ENCODE data around the gene DPF1.

Gene DPF1

GRCh38 chr19:38210458-38210987 is 13.5 kb downstream of the DPF1 start:
- DNase-seq (ENCODE audit: low read depth) = no peak
- TF ChIP-seq CTCF (IDR thresholded peaks at IDR 0.05; ENCODE audit: insufficient read depth, low read depth, low read length, missing control alignments) = no peak
- H3K4me3 ChIP-seq (ENCODE audit: low read depth, low read length) = no peak overlapping the region

GRCh38 chr19:38209671-38210457 is 14.2 kb downstream of the DPF1 start:
- DNase-seq (ENCODE audit: low read depth) = no peak

GRCh38 chr19:38209152-38209551 is 14.9 kb downstream of the DPF1 start:
- no peak for DNase-seq (ENCODE audit: low read depth)
- no peak overlapping the region for H3K4me3 ChIP-seq (ENCODE audit: low read depth, low read length)
- no peak for TF ChIP-seq CTCF (IDR thresholded peaks at IDR 0.05; ENCODE audit: insufficient read depth, low read depth, low read length, missing control alignments)

More at GRCh38 chr19:38209671-38210457, 14.2 kb downstream of the DPF1 start:
- no peak overlapping the region for H3K4me3 ChIP-seq (ENCODE audit: low read depth, low read length)
- TF ChIP-seq CTCF (IDR thresholded peaks at IDR 0.05; ENCODE audit: insufficient read depth, low read depth, low read length, missing control alignments) = no peak

- TF ChIP-seq CTCF (IDR thresholded peaks at IDR 0.05; ENCODE audit: insufficient read depth, low read depth, low read length, missing control alignments) = no peak
- no peak overlapping the region for H3K4me3 ChIP-seq (ENCODE audit: low read depth, low read length)
- DNase-seq (ENCODE audit: low read depth) = no peak
Measured at GRCh38 chr19:38208571-38208970, 15.5 kb downstream of the DPF1 start.

GRCh38 chr19:38207543-38207942 is 16.5 kb downstream of the DPF1 start:
- no peak for DNase-seq (ENCODE audit: low read depth)
- H3K4me3 ChIP-seq (ENCODE audit: low read depth, low read length) = no peak overlapping the region
- no peak for TF ChIP-seq CTCF (IDR thresholded peaks at IDR 0.05; ENCODE audit: insufficient read depth, low read depth, low read length, missing control alignments)

GRCh38 chr19:38206928-38207327 is 17.1 kb downstream of the DPF1 start:
- no peak overlapping the region for H3K4me3 ChIP-seq (ENCODE audit: low read depth, low read length)
- no peak for TF ChIP-seq CTCF (IDR thresholded peaks at IDR 0.05; ENCODE audit: insufficient read depth, low read depth, low read length, missing control alignments)
- DNase-seq (ENCODE audit: low read depth) = no peak
